Osteocyte (in vitro differentiated cells): Measurements from ENCODE around the gene SORBS1. TPM values are rescaled to one million over a fixed set of nuclear protein-coding genes. Genes with fewer than 3 reads are reported as not detected.

Experiments
- DNase-seq: peaks from one replicate; pipeline ENCODE4 v3.0.0; 2021; ENCODE audit warnings: mixed read lengths; ENCODE audit not compliant: unreplicated experiment; ENCODE audit errors: extremely low spot score
- H3K27ac Mint-ChIP-seq: one replicate; pipeline ENCODE4 v1.8.0; 2021; ENCODE audit warnings: mild to moderate bottlenecking, mixed read lengths; ENCODE audit not compliant: unreplicated experiment
- H3K27me3 Mint-ChIP-seq: one replicate; pipeline ENCODE4 v1.8.0; 2021; ENCODE audit warnings: mixed read lengths; ENCODE audit not compliant: unreplicated experiment
- H3K36me3 Mint-ChIP-seq: one replicate; pipeline ENCODE4 v1.8.0; 2021; ENCODE audit warnings: mixed read lengths; ENCODE audit not compliant: unreplicated experiment
- H3K4me1 Mint-ChIP-seq: one replicate; pipeline ENCODE4 v1.8.0; 2021; ENCODE audit warnings: mixed read lengths; ENCODE audit not compliant: unreplicated experiment
- H3K4me3 Mint-ChIP-seq: one replicate; pipeline ENCODE4 v1.8.0; 2021; ENCODE audit warnings: mild to moderate bottlenecking, moderate library complexity, mixed read lengths; ENCODE audit not compliant: unreplicated experiment
- H3K9me3 Mint-ChIP-seq: one replicate; pipeline ENCODE4 v1.8.0; 2021; ENCODE audit warnings: mixed read lengths; ENCODE audit not compliant: unreplicated experiment
- CTCF ChIP-seq: fragments of 200-600 bp; sonication (generic); IDR thresholded peaks from 2 replicates; pipeline ENCODE4 v1.5.0; 2021; ENCODE audit warnings: antibody characterized with exemption, mild to moderate bottlenecking, moderate library complexity
- total RNA-seq: library from RNA; stranded (reverse); gene quantifications from 2 replicates; pipeline ENCODE4 v1.2.1, GENCODE V29; 2021

The SORBS1 gene
- total RNA-seq, 1 donor from 2014 or later = 1.7 TPM

- no peaks in the 10 kb centered on the region for H3K9me3 Mint-ChIP-seq
- H3K27me3 Mint-ChIP-seq = peaks cover 24% of the 10 kb centered on the region
- no peak for TF ChIP-seq CTCF
- DNase-seq = no peak
- no peak overlapping the region for H3K4me3 Mint-ChIP-seq
- H3K4me1 Mint-ChIP-seq = peaks cover 2% of the 10 kb centered on the region
- H3K27ac Mint-ChIP-seq = no peak overlapping the region
- no peaks in the 10 kb centered on the region for H3K36me3 Mint-ChIP-seq
Measured at GRCh38 chr10:95324436-95325268, 236.5 kb downstream of the SORBS1 start.

- H3K36me3 Mint-ChIP-seq = no peaks in the 10 kb centered on the region
- no peak for TF ChIP-seq CTCF
- H3K9me3 Mint-ChIP-seq = no peaks in the 10 kb centered on the region
- peaks cover 16% of the 10 kb centered on the region for H3K27me3 Mint-ChIP-seq
- DNase-seq = no peak
- H3K27ac Mint-ChIP-seq = no peak overlapping the region
- no peak overlapping the region for H3K4me3 Mint-ChIP-seq
- peaks cover 3% of the 10 kb centered on the region for H3K4me1 Mint-ChIP-seq
Measured at GRCh38 chr10:95321554-95322301, 239.4 kb downstream of the SORBS1 start.

GRCh38 chr10:95319239-95319638 is 241.9 kb downstream of the SORBS1 start:
- Mint-ChIP-seq H3K27me3 (peaks cover 6% of the 10 kb centered on the region), H3K4me3 (no peak overlapping the region), H3K36me3 (no peaks in the 10 kb centered on the region), H3K9me3 (no peaks in the 10 kb centered on the region), H3K27ac (no peak overlapping the region), H3K4me1 (peaks cover 3% of the 10 kb centered on the region)
- DNase-seq = no peak
- no peak for TF ChIP-seq CTCF

- no peak for DNase-seq
- Mint-ChIP-seq H3K4me3 (no peak overlapping the region), H3K27me3 (no peaks in the 10 kb centered on the region), H3K4me1 (peaks cover 3% of the 10 kb centered on the region), H3K27ac (no peak overlapping the region), H3K9me3 (no peaks in the 10 kb centered on the region), H3K36me3 (no peaks in the 10 kb centered on the region)
- TF ChIP-seq CTCF = no peak
Measured at GRCh38 chr10:95315509-95315908, 245.7 kb downstream of the SORBS1 start.
